Posterior vena cava (tissue), 2 donors: Measurements from ENCODE around the gene KDM6A. TPM values are rescaled to one million over a fixed set of nuclear protein-coding genes. Genes with fewer than 3 reads are reported as not detected.
"Not testable (repeated sequence)": the region's sequence is repeated elsewhere in the genome, so short reads cannot be mapped to it uniquely, and the experiment has no call there.

ENCODE experiments used
- DNase-seq: peaks from one replicate; pipeline ENCODE4 v3.0.0-alpha.2; 2020; ENCODE audit warnings: low spot score
- intact Hi-C, 2 donors: fragments of 100-400 bp; cut with DNase I; formaldehyde crosslinking; loops; one replicate each; pipeline versions ENCODE4 v1.14.1 to v1.14.2; 2022 to 2023
- total RNA-seq, 2 donors: library from RNA; stranded (reverse); fragmentation: NEBNext Ultra II Directional; extraction: Animal tissue kit (Norgen Biotek cat#: 25700); gene quantifications; one replicate each; pipeline ENCODE4 v1.2.1, GENCODE V29; 2021
- donor health status: DM: yes; HTN: yes; CAD: no.
- donor health status: DM: yes; HTN: yes; CAD: no.

The KDM6A gene
- total RNA-seq, 2 donors from 2014 or later, result 24.2 to 27.3 TPM

DNA sequence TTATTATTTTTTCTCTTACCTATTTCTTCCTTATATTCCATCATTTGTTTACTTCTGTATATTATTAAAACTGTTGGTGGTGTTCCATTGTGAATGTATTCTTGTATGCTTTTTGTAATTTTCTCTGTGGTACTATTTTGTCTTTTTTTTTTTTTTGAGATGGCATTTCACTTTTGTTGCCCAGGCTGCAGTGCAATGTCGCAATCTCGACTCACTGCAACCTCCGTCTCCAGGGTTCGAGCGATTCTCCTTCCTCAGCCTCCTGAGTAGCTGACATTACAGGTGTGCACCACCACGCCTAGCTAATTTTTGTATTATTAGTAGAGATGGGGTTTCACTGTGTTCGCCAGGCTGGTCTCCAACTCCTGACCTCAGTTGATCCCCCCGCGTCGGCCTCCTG lies 8.6 kb downstream of the KDM6A start:
- intact Hi-C loops, result no loop called here

GRCh38 chrX:44882635-44883034 lies 9.6 kb downstream of the KDM6A start:
- DNase-seq, result no peak
- intact Hi-C loops, result loop anchor here in 1 of 2 donors (2.0 kb wide), 1 partner anchor 58 kb away; no protein-coding TSS in a partner anchor

More for the DNA sequence above, 8.6 kb downstream of the KDM6A start:
- DNase-seq, result no peak

DNA sequence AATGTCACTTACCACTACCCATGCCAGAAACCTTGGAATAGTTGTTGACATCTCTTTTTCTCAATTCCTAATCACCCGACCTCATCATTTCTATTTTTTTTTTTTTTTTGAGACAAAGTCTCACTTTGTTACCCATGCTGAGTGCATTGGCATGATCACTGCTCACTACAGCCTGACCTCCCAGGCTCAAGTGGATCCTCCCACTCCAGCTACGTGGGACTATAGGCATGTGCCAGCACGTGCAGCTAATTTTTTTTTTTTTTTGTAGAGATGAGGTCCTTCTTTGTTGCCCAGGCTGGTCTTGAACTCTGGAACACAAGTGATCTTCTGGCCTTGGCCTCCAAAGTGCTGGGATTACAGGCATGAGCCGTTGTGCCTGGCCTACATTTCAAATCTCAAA lies 12.0 kb downstream of the KDM6A start:
- intact Hi-C loops, result no loop called here

DNA sequence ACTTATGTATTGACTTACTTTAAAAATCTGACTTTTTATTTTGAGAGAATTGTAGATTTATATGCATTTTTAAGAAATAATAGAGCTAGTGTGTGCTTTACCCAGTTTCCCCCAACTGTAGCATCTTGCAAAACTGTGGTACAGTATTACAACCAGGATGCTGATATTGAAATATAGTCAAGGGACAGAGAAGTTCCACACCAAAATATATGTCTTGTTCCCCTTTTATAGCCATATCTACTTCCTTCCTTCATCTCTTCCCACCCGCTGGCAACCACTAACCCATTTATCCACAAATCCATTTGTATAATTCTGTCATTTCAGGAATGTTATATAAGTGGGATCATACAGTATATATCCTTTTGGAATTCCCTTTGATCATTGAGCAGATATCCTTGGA lies 16.8 kb downstream of the KDM6A start:
- intact Hi-C loops, result loop anchor here in 1 of 2 donors (10.0 kb wide), 1 partner anchor 735 kb away; no protein-coding TSS in a partner anchor
- DNase-seq, result no peak

More for the DNA sequence above, 12.0 kb downstream of the KDM6A start:
- DNase-seq, result no peak

- DNase-seq, result no peak
- intact Hi-C loops, result loop anchor here in 1 of 2 donors (10.0 kb wide), 1 partner anchor 735 kb away; no protein-coding TSS in a partner anchor
These were observed 17.3 kb downstream of the KDM6A start for GRCh38 chrX:44890247-44890646.

GRCh38 chrX:44890687-44891086 lies 17.7 kb downstream of the KDM6A start:
- DNase-seq, result not testable (repeated sequence)
- intact Hi-C loops, result loop anchor here in 1 of 2 donors (10.0 kb wide), 1 partner anchor 736 kb away; no protein-coding TSS in a partner anchor

- intact Hi-C loops, result loop anchor here in 1 of 2 donors (10.0 kb wide), 1 partner anchor 737 kb away; no protein-coding TSS in a partner anchor
- DNase-seq, result no peak
These were observed 18.7 kb downstream of the KDM6A start for GRCh38 chrX:44891642-44892041.

DNA sequence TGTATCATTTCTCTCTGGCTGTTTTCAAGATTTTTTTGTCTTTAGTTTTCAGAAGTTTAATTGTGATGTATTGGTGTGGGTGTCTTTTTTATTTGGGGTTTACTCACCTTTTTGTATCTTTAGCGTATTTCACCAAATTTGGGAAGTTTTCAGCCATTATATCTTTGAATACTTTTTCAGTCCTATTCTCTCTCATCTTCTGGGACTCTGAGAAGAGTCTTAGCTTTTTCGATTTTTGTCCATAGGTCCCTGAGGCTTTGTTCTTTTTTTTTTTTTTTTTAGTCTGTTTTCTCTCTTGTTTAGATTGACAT lies 23.8 kb downstream of the KDM6A start:
- DNase-seq, result no peak
- intact Hi-C loops, result loop anchor here in 1 of 2 donors (10.0 kb wide), 1 partner anchor 742 kb away; no protein-coding TSS in a partner anchor

DNA sequence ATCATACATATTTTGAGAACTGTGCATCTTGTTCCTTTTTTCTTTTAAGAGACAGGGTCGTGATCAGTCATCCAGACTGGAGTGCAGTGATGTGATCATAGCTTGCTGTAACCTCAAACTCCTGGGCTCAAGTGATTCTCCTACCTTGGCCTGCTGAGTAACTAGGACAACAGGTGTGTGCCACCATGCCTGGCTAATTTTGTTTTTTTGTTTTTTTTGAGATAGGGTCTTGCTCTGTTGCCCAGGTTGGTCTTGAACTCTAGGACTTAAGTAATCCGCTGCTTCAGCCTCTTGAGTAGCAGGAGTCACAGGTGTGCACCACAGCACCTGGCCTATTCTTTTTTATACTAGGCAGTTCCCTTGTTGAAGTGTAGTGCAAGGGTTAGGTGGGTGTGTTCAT lies 24.6 kb downstream of the KDM6A start:
- intact Hi-C loops, result loop anchor here in 1 of 2 donors (10.0 kb wide), 1 partner anchor 743 kb away; no protein-coding TSS in a partner anchor

DNA sequence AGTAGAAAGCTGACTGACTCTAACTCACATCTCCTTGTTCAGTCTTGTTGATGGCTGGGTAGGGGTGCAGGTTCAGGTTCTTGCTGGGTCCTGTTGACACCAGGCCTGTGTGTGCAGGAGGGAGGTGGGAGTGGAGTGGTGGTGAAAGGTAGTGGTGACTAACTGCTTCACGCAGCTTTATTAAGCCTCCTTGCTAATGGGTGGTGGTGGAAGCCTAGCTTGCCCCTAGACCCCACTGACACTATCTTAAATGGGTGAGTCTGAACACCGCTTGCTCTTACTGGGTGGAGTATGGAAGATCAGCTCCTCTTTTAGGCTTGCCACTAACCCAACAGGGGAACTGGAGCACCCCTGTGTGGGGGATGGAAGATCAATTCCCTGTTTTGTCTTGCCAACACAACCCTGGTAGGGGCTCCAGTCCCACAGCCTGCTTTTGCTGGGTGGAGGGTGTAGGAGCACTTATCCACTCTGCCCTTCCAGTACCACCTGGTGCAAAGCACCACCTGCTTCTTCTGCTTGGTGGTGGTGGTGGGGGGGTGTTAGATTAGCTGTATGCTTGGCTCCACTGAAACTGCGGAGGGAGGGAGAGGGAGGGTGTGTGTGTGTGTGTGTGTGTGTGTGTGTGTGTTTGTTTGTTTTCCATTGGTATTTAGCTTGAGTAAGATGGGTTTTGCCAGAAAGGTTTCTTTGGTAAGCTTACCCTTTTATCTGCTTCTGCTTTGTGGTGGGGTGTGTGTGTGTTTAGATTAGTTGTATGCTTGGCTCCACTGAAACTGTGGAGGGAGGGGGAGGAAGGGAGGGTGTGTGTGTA lies 25.6 kb downstream of the KDM6A start:
- no peak for DNase-seq
- intact Hi-C loops, result loop anchor here in 1 of 2 donors (10.0 kb wide), 1 partner anchor 744 kb away; no protein-coding TSS in a partner anchor

More for the DNA sequence above, 24.6 kb downstream of the KDM6A start:
- DNase-seq, result no peak

DNA sequence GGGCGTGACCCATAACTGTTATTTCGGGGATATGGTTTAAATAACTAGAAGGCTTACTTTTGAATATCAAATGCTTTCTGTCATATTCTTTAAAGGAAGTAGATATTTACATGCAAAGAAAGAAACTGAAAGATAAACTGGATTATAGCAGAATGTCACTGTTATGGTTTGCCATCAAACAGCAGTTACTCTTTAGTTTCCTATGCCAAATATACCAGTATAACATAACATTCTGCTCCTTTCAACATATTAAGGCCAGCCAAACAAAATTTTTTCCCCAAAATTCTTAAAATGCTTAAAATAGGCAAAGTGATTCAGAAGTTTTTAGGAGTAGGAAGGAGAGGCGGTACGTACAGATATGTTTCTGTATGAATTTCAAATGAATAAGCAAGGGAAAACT lies 27.0 kb downstream of the KDM6A start:
- DNase-seq, result no peak
- intact Hi-C loops, result loop anchor here in 1 of 2 donors (10.0 kb wide), 1 partner anchor 745 kb away; no protein-coding TSS in a partner anchor

DNA sequence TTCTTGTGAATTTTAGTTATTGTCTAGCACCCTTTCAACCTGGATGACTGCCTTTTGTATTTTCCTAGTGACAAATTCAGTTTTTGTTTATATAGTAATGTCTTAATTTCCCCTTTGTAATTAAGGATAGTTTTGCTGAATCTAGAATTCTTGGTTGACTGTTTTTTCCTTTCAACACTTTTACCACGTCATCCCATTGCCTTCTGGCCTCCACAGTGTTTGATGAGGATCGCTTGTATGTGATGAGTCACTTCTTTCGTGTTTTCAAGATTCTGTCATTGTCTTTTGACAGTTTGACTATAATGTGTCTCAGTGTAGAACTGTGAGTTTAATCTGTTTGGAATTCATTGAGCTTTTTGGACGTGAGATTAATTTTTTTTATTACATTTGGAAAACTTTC lies 30.1 kb downstream of the KDM6A start:
- no peak for DNase-seq
- intact Hi-C loops, result no loop called here

- no peak for DNase-seq
- intact Hi-C loops, result no loop called here
These were observed 31.0 kb downstream of the KDM6A start for GRCh38 chrX:44903830-44904530.

- DNase-seq, result no peak
- intact Hi-C loops, result no loop called here
These were observed 31.6 kb downstream of the KDM6A start for GRCh38 chrX:44904542-44905115.

GRCh38 chrX:44906041-44906440 lies 33.1 kb downstream of the KDM6A start:
- no peak for DNase-seq
- intact Hi-C loops, result no loop called here

- DNase-seq, result no peak
- intact Hi-C loops, result no loop called here
These were observed 33.6 kb downstream of the KDM6A start for GRCh38 chrX:44906542-44906941.

DNA sequence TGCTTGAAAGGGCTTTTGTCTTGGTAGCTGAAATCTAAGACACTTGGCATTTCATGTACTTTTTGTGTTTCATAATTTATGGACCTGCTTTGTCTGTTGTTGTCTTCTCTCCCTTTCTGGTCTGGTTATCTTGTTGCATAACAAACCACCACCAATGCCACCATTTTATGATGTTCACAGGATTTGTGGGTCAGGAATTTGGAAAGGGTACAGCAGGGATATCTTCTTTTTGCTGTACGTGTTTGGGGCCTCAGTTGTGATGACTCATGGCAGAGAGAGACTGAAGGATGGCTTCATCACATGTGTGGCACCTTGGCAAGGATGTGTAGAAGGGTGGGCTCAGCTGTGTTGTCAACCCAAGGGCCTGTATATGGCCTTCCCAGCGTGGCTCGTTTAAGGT lies 35.2 kb downstream of the KDM6A start:
- intact Hi-C loops, result no loop called here
- no peak for DNase-seq

DNA sequence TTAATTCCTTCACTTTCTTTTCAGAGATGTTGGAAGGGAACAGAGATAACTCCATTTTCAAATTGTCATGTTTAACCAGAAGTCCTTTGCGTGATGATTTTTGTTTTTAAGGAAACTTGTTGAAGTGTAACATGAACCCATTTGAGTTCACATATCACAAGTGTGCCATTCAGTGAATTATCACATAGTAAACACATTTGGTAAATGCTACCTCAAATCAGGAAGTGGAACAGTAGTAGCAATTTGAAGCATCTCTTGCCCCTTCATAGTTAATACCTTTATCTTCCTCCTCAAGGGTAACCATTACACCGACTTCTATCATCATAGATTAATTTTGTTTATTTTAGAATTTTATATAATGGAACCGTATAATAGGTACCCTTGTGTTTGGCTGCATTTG lies 35.8 kb downstream of the KDM6A start:
- intact Hi-C loops, result no loop called here
- no peak for DNase-seq

- DNase-seq, intact Hi-C loops: not testable (repeated sequence)
These were observed 37.5 kb downstream of the KDM6A start for GRCh38 chrX:44910508-44910907.
